Muscle layer of duodenum (tissue), 2 donors: Measurements from ENCODE around the gene GAS7.

Experiments
- H3K27ac ChIP-seq: one replicate; pipeline ENCODE4 v1.7.0; 2013; ENCODE audit warnings: mild to moderate bottlenecking, low read length
- H3K27me3 ChIP-seq: one replicate; pipeline ENCODE4 v1.7.0; 2013; ENCODE audit warnings: low read depth, mild to moderate bottlenecking, control low read depth, low read length
- H3K36me3 ChIP-seq, 2 donors: one replicate each; pipeline ENCODE4 v1.7.0; 2013; ENCODE audit warnings: low read length in 2 of 2, control low read depth in 1 of 2, mild to moderate bottlenecking in 1 of 2; ENCODE audit not compliant: insufficient read depth in 2 of 2, control insufficient read depth in 1 of 2
- H3K4me1 ChIP-seq, 2 donors: one replicate each; pipeline ENCODE4 v1.7.0; 2013; ENCODE audit warnings: low read length in 2 of 2, mild to moderate bottlenecking in 2 of 2, control low read depth in 1 of 2, moderate library complexity in 1 of 2; ENCODE audit not compliant: insufficient read depth in 2 of 2, control insufficient read depth in 1 of 2
- H3K4me3 ChIP-seq, 2 donors: one replicate each; pipeline ENCODE4 v1.7.0; 2013; ENCODE audit warnings: low read length in 2 of 2, low read depth in 1 of 2, mild to moderate bottlenecking in 1 of 2
- H3K9me3 ChIP-seq, 2 donors: one replicate each; pipeline ENCODE4 v1.7.0; 2013; ENCODE audit warnings: low read length in 2 of 2, control low read depth in 1 of 2, mild to moderate bottlenecking in 1 of 2; ENCODE audit not compliant: control insufficient read depth in 1 of 2
- donor health status: healthy.

GAS7 gene

GRCh38 chr17:9900044-9900594, 298.3 kb downstream of the GAS7 start:
- Histone ChIP-seq H3K27ac (no peak overlapping the region), H3K27me3 (no peaks in the 10 kb centered on the region), H3K9me3 (no peaks in the 10 kb centered on the region), H3K4me1 (peaks cover 4 to 15% of the 10 kb centered on the region in 2 donors), H3K36me3 (no peaks in the 10 kb centered on the region), H3K4me3 (no peak overlapping the region)

GRCh38 chr17:9899280-9900043, 298.9 kb downstream of the GAS7 start:
- H3K36me3 ChIP-seq, result no peaks in the 10 kb centered on the region
- no peaks in the 10 kb centered on the region for H3K27me3 ChIP-seq
- no peak overlapping the region for H3K27ac ChIP-seq
- peaks cover 4 to 15% of the 10 kb centered on the region in 2 donors for H3K4me1 ChIP-seq
- no peak overlapping the region for H3K4me3 ChIP-seq
- H3K9me3 ChIP-seq, result peaks cover 0 to 3% of the 10 kb centered on the region in 2 donors

- no peak overlapping the region for H3K4me3 ChIP-seq
- H3K36me3 ChIP-seq, result no peaks in the 10 kb centered on the region
- H3K9me3 ChIP-seq, result peaks cover 0 to 5% of the 10 kb centered on the region in 2 donors
- H3K4me1 ChIP-seq, result peaks cover 4 to 15% of the 10 kb centered on the region in 2 donors
- H3K27ac ChIP-seq, result no peak overlapping the region
- no peaks in the 10 kb centered on the region for H3K27me3 ChIP-seq
Observed at GRCh38 chr17:9898812-9899211, 299.6 kb downstream of the GAS7 start.

- H3K27me3 ChIP-seq, result no peaks in the 10 kb centered on the region
- no peak overlapping the region for H3K4me3 ChIP-seq
- no peak overlapping the region for H3K27ac ChIP-seq
- peaks cover 4 to 15% of the 10 kb centered on the region in 2 donors for H3K4me1 ChIP-seq
- peaks cover 0 to 5% of the 10 kb centered on the region in 2 donors for H3K9me3 ChIP-seq
- no peaks in the 10 kb centered on the region for H3K36me3 ChIP-seq
Observed at GRCh38 chr17:9897372-9897968, 300.9 kb downstream of the GAS7 start.

GRCh38 chr17:9895923-9896322, 302.5 kb downstream of the GAS7 start:
- Histone ChIP-seq H3K4me3 (no peak overlapping the region), H3K9me3 (peaks cover 0 to 5% of the 10 kb centered on the region in 2 donors), H3K4me1 (peaks cover 4 to 15% of the 10 kb centered on the region in 2 donors), H3K27me3 (no peaks in the 10 kb centered on the region), H3K36me3 (no peaks in the 10 kb centered on the region), H3K27ac (no peak overlapping the region)

- H3K4me1 ChIP-seq, result peaks cover 0 to under 1% of the 10 kb centered on the region in 2 donors
Observed at GRCh38 chr17:9894231-9894630, 304.2 kb downstream of the GAS7 start.

GRCh38 chr17:9893411-9894012, 304.9 kb downstream of the GAS7 start:
- H3K9me3 ChIP-seq, result peaks cover 0 to 5% of the 10 kb centered on the region in 2 donors
- H3K27me3 ChIP-seq, result no peaks in the 10 kb centered on the region
- no peaks in the 10 kb centered on the region for H3K36me3 ChIP-seq
- H3K4me1 ChIP-seq, result no peaks in the 10 kb centered on the region
- no peak overlapping the region for H3K27ac ChIP-seq
- H3K4me3 ChIP-seq, result no peak overlapping the region

More at GRCh38 chr17:9894231-9894630, 304.2 kb downstream of the GAS7 start:
- Histone ChIP-seq H3K27me3 (no peaks in the 10 kb centered on the region), H3K9me3 (peaks cover 0 to 5% of the 10 kb centered on the region in 2 donors), H3K36me3 (no peaks in the 10 kb centered on the region), H3K27ac (no peak overlapping the region), H3K4me3 (no peak overlapping the region)

- no peaks in the 10 kb centered on the region for H3K4me1 ChIP-seq
- no peaks in the 10 kb centered on the region for H3K27me3 ChIP-seq
- no peak overlapping the region for H3K27ac ChIP-seq
- no peak overlapping the region for H3K4me3 ChIP-seq
- peaks cover 0 to 5% of the 10 kb centered on the region in 2 donors for H3K9me3 ChIP-seq
- H3K36me3 ChIP-seq, result no peaks in the 10 kb centered on the region
Observed at GRCh38 chr17:9890124-9890523, 308.3 kb downstream of the GAS7 start.

GRCh38 chr17:9887508-9887907, 310.9 kb downstream of the GAS7 start:
- Histone ChIP-seq H3K27me3 (no peaks in the 10 kb centered on the region), H3K27ac (no peak overlapping the region), H3K36me3 (peaks cover 0 to 3% of the 10 kb centered on the region in 2 donors), H3K9me3 (peaks cover 11 to 12% of the 10 kb centered on the region in 2 donors), H3K4me1 (no peaks in the 10 kb centered on the region), H3K4me3 (no peak overlapping the region)

- no peaks in the 10 kb centered on the region for H3K27me3 ChIP-seq
- peaks cover 15 to 21% of the 10 kb centered on the region in 2 donors for H3K9me3 ChIP-seq
- no peak overlapping the region for H3K27ac ChIP-seq
- peaks cover 0 to 13% of the 10 kb centered on the region in 2 donors for H3K36me3 ChIP-seq
- H3K4me3 ChIP-seq, result no peak overlapping the region
- no peaks in the 10 kb centered on the region for H3K4me1 ChIP-seq
Observed at GRCh38 chr17:9886141-9886930, 312.1 kb downstream of the GAS7 start.
